IPS-11a (cell line): ENCODE data around the gene ZDHHC13.
"Not testable (repeated sequence)": the region's sequence is repeated elsewhere in the genome, so short reads cannot be mapped to it uniquely, and the experiment has no call there.

Experiments used
- H3K4me3 ChIP-seq: one replicate; pipeline ENCODE4 v1.5.1; 2013; ENCODE audit warnings: low read depth, low read length, control low read depth

The ZDHHC13 gene

GRCh38 chr11:19099093-19099492 is 17.9 kb upstream of the ZDHHC13 start:
- no peak overlapping the region for H3K4me3 ChIP-seq

- H3K4me3 ChIP-seq = no peak overlapping the region
Observed at GRCh38 chr11:19100885-19101284, 16.1 kb upstream of the ZDHHC13 start.

- no peak overlapping the region for H3K4me3 ChIP-seq
Observed at GRCh38 chr11:19101796-19102520, 15.0 kb upstream of the ZDHHC13 start.

DNA sequence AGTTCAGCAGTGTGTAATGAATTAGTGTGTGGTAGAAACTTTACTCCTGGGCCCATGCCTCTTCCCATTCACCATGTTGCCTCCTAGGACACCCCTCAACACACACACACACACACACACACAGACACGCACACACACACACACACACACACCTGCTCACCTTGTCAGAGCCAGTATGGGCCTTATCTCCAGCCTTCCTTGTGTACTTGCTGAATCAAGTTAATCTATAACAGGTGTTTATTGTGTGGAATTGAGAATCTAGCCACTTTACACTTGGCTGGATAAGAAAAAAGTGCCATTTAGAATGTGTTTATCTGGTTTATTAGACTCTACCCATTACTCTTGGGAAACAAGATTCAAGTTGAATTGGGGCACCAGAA is 14.5 kb upstream of the ZDHHC13 start:
- no peak overlapping the region for H3K4me3 ChIP-seq

- no peak overlapping the region for H3K4me3 ChIP-seq
Observed at GRCh38 chr11:19105011-19105410, 12.0 kb upstream of the ZDHHC13 start.

DNA sequence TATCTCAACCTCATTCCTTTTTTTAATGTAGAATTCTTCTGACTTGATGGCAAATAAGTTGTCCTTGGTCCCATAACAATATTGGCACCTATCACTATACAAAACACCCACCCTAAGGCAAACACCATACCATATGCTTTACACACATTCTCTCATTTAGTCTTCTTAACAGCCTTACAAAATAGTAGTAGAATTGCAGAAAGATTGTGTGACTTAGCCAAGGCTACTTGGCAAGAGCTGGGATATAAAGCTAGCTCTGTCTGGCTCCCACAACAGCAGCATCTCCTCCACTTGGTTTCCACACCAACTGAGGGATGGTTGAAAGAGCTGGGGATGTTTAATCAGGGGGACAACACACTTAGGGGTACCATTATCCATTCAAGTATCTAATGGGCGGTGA is 9.8 kb upstream of the ZDHHC13 start:
- H3K4me3 ChIP-seq = no peak overlapping the region

DNA sequence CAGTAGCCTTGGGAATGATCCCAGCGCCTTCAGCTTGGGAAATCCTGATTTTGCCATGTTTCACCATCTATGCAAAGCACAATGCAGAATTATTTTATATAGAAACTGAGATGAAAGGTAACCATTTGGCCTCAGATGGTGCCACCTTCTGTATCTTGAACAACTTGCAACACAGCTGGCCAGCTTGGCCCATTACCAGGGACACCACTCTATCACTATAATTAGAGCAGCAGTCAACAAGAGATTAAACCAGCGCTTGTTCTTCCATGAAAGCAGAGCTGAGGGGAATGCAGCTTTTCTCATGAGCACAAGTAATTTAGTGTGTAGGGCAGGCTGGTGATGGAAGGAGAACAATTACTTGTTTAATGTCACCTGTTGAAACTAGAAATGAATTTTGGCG is 6.7 kb upstream of the ZDHHC13 start:
- H3K4me3 ChIP-seq = no peak overlapping the region

DNA sequence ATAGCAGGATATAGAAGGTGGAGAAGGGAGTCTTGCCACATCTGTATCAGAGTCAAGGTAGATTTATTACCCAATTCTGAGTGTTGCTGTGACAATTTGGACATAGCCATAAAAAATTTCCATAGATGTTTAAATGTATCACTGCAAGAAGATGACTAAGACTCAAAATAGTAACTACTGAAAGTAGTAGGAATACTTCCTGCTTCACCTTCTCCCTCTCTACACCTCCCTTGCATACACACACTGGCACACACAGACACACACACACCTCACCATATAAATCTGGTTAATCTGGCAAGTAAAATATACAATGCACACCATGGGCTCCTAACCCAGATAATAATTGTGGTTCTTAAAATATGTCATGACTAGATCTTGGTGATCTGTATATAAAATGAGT is 5.2 kb upstream of the ZDHHC13 start:
- no peak overlapping the region for H3K4me3 ChIP-seq

- H3K4me3 ChIP-seq = no peak overlapping the region
Observed at GRCh38 chr11:19116276-19116970, 545 bp upstream of the ZDHHC13 start.

DNA sequence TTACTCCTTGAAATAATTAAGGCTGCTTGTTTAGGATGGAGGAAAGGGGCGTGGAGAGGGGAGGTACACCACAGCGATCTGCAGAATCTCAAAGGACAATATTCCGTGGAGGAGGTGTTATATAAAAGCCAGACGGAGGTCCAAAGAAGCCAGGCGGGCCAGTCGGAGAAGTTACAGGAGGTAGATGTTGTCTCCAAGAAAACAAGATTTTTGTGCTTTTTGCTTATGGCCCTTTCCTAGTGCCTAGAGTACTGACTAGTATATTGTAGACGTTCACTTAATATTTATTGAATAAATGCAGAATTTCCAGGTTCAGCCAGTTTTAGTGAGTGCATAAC is 761 bp downstream of the ZDHHC13 start:
- H3K4me3 ChIP-seq = peak overlapping the region; percentile 69

- H3K4me3 ChIP-seq = no peak overlapping the region
Observed at GRCh38 chr11:19121646-19122045, 4.7 kb downstream of the ZDHHC13 start.

DNA sequence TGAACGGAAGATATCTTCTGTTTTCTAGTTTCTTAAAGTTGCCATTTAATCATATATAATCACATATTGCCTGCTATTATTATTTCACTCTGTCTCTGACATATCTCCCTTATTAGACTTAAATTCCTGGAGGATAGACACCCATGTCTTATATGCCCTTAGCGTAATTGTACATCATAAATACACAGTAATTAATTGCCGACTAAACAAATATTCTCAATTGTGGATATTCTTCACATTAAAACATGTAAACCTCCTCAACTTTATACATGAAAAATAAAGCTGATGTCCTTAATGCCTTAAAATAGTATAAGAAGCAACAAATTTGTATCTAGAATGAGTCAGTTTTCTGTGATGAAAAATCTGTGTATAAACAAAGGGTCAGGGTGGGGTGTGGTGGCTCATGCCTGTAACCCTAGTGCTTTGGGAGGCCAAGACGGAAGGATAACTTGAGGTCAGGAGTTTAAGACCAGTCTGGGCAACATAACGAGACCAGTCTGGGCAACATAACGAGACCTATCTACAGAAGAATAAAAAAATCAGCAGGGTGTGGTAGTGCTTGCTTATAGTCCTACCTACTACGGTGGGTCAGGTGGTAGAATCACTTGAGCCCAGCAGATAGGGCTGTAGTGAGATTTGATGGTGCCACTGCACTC is 6.1 kb downstream of the ZDHHC13 start:
- no peak overlapping the region for H3K4me3 ChIP-seq

DNA sequence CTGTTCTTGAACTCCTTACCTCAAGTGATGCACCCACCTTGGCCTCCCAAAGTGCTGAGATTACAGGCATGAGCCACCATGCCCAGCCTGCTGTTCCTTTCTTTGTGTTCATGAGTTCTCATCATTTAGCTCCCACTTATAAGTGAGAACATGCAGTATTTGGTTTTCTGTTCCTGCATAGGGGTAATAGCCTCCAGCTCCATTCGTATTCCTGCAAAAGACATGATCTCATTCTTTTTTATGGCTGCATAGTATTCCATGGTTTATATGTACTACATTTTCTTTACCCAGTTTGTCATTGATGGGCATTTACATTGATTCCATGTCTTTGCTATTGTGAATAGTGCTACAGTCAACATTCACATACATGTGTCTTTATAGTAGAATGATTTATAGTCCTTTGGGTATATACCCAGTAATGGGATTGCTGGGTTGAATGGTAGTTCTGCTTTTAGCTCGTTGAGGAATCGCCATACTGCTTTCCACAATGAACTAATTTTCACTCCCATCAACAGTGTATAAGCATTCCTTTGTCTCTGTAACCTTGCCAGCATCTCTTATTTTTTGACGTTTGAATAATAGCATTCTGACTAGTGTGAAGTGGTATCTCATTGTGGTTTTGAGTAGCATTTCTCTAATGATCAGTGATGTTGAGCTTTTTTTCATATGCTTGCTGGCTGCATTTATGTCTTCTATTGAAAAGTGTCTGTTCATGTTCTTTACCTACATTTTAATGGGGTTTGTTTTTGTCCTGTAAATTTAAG is 9.8 kb downstream of the ZDHHC13 start:
- not testable (repeated sequence) for H3K4me3 ChIP-seq

DNA sequence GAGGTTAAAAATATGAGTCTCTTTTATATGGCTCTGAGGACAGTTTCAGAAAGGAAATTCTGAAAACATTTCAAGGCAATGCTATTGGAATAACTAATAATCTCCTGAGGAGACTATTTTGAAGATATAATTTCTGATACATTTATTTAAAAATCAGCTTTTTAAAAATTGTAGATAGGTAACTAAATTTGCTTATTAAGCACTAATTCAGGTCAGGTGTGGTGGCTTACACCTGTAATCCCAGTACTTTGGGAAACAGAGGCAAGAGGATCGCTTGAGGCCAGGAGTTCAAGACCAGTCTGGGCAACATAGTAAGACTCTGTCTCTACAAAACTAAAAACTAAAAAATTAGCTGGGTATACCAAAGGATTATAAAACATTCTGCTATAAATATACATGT is 17.0 kb downstream of the ZDHHC13 start:
- no peak overlapping the region for H3K4me3 ChIP-seq

GRCh38 chr11:19136884-19137283 is 19.9 kb downstream of the ZDHHC13 start:
- not testable (repeated sequence) for H3K4me3 ChIP-seq

- H3K4me3 ChIP-seq = no peak overlapping the region
Observed at GRCh38 chr11:19145319-19145718, 28.4 kb downstream of the ZDHHC13 start.

- no peak overlapping the region for H3K4me3 ChIP-seq
Observed at GRCh38 chr11:19156892-19157291, 39.9 kb downstream of the ZDHHC13 start.

- H3K4me3 ChIP-seq = no peak overlapping the region
Observed at GRCh38 chr11:19160847-19161246, 43.9 kb downstream of the ZDHHC13 start.

- H3K4me3 ChIP-seq = no peak overlapping the region
Observed at GRCh38 chr11:19161651-19162050, 44.7 kb downstream of the ZDHHC13 start.

DNA sequence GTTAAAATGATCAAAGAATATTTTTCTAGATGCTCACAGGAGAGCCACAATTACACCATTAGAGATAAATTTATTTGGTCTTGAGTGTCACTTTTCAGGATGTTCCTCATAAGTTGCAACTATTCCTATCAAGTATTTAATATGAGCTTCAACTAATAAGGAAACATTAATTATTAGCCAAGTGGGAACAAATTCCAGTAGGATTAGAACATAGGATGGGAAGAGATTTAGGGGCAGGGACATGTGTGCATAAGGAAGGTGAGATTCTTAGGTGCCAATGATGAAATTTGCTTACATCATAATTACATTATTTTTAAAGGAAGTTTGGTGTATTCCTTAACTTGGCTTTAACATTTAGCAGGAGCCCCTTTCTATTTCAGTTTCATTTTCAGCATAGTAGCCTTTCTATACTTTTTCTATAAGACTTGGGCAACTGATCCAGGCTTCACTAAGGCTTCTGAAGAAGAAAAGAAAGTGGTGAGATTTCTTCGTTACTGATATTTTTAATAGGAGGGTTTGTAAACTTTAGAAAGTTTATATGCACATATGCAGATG is 46.1 kb downstream of the ZDHHC13 start:
- no peak overlapping the region for H3K4me3 ChIP-seq

DNA sequence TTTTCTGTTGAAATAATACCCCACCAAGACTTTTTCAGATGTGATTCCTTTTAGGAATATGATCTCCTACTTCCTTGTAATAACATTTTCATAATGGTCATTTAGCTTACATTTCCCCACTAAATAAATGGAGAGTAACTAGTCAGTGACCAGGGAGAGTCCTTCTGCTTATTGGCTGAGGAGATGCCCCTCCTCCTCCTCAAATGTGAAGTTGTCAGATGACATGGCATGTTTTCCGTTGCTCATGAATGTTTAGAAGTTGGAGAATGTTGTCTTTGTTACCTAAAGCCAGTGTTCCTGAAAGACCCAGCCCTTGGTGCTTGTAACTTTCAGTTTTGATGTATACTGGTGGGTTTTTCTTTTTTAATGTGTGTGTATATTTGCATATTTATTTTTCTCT is 46.6 kb downstream of the ZDHHC13 start:
- H3K4me3 ChIP-seq = no peak overlapping the region
